GM18517 (cell line): ENCODE measurements around the gene OCA2.
"Not testable (repeated sequence)": the region's sequence is repeated elsewhere in the genome, so short reads cannot be mapped to it uniquely, and the experiment has no call there.

Source experiments
- ATAC-seq: cut with Tn5 transposase; IDR thresholded peaks from one replicate; pipeline ENCODE4 v1.9.1; 2021; ENCODE audit warnings: mild to moderate bottlenecking, moderate library complexity; ENCODE audit not compliant: unreplicated experiment

Gene OCA2

DNA sequence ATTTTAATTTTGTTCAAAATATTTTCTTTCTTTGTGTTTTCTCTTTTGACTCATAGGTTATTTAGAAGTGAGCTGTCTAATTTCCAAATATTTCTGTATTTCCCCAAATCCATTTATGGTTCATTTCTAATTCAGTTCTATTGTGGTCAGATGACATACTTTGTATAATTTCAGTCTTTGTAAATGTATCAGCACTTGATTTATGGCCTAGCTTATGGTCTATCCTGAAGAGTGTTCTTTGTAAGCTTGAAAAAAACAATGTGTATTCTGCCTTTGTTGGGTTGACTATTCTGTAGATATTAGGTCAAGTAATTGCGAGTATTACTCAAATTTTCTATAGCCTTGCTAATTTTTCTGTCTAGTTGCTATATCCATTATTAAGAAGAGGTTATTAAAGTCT is 311.2 kb downstream of the OCA2 start:
- no peak for ATAC-seq

DNA sequence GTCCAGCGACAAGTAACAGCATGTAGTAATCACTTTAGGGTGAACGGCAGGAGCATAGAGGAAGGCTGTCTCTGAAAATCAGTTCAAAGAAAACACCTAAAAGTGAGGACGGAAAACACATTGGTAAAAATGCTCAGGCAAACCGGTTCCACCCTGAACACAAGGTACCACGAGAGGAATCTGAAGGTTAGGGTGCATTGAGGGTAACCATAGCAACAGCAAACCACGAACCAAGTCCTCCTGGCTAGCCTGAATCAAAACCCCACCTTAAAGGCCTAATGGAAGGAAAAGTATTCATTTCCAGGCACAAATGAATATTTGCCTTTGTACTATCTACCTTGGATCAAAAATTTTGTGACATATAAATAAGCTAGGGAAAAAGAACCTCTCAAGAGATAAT is 315.0 kb downstream of the OCA2 start:
- no peak for ATAC-seq

DNA sequence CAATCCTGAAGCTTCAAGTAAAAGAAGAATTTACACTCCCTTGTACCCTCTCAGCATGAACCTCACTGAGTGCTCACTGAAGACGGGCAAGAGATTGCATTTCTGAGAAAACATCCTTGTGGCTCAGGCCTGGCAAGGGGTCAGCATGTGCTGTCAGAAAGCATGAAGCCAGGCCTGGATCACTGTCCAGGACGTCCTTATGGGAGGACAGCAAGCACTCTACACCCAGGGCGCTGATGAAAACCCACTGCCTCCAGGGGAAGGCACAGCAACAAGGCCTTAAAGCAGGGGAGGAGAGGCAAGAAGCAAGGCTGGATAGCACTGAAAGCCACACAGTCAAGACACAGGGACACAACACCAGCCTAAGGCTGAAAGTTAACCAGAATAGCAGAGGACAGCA is 315.4 kb downstream of the OCA2 start:
- ATAC-seq = no peak

DNA sequence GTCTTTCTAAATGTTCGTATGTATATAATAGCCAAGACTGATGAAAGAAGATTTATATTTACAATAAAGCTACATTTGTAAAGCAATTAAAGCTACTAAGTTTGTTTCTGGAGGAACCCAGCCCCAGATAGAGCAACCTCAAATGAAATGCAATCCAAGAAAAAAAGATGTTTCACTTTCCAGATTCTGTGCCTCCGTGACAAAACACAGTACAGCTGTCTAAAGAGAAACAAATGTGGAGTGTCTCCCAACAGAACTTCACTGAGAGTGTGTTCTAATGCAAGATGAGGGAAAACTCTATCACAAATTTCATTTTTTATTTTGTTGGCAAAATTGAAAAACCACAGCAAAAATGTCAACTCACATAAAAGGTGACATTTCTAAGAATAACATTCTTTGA is 317.0 kb downstream of the OCA2 start:
- no peak for ATAC-seq

DNA sequence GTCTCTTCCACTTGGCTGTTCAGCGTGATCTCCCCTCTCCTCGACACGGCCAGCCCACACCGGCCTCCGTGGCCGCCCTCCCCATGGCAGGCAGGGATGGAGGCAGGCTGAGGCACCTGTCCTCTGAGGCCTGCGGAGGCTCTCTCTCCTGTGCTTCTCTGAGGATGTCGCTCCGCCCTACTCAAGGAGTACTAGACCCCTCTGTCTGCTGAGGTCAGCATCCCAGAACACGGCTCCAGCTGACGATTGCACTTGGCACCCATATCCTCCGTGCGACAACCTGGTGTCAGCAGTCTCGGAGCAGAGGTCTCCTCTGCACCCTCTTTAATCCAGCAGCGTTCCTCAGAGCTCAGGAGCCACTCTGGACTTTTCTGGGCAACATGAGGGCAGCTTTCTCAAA is 322.6 kb downstream of the OCA2 start:
- ATAC-seq = no peak

DNA sequence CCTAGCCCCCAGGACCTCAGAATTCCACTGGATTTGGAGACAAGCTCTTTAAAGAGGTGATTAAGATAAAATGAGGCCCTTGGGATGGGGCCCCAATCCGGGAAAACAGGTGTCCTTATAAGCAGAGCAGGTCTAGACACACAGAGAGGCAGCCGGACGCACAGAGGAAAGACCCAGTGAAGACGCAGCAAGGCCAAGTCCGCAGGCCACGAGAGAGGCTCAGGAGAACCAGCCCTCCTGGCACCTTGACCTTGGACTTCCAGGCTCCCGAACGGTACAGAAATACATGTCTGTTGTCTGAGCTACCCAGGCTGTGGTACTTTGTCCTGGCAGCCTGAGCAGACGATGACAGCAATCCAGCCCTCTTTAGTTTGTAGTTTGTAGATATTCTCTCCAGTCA is 324.5 kb downstream of the OCA2 start:
- no peak for ATAC-seq

DNA sequence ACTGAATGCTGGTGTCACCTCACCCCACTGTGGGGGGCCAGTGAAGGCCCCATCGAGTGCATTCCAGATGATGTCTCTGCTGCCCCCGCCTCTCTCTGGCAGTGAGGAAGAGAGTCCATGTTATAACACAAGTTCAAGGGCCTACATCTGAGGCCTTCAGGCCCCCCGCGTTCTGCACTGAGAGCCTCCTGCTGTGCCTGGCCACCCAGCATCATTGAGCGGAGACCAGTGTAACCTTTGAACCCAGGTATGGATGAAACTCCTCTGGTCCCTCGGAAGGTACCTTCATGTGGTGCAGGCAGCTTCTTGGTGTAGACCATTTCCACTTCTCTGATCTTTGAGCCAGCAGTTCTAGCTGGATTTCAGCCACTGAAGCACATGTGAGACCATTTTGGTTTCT is 324.9 kb downstream of the OCA2 start:
- no peak for ATAC-seq

DNA sequence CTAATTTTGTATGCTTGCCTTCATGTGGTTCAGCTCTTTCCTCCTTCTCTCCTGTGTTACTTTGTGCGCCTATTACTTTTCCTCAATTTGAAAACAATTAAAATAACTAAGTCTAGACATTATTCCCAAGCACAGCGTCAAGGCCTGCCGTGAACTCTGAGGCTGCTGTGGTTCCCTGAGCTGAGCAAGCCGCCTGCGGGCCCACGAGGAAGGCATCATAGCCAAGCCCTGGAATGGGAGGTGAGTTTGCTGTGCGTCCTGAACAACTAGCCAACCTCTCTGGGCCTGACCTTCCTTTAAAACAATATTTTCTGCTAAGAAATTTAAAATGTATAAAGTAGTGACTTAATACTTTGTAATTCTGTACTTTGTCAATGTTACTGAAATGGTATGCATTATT is 327.2 kb downstream of the OCA2 start:
- ATAC-seq = no peak

DNA sequence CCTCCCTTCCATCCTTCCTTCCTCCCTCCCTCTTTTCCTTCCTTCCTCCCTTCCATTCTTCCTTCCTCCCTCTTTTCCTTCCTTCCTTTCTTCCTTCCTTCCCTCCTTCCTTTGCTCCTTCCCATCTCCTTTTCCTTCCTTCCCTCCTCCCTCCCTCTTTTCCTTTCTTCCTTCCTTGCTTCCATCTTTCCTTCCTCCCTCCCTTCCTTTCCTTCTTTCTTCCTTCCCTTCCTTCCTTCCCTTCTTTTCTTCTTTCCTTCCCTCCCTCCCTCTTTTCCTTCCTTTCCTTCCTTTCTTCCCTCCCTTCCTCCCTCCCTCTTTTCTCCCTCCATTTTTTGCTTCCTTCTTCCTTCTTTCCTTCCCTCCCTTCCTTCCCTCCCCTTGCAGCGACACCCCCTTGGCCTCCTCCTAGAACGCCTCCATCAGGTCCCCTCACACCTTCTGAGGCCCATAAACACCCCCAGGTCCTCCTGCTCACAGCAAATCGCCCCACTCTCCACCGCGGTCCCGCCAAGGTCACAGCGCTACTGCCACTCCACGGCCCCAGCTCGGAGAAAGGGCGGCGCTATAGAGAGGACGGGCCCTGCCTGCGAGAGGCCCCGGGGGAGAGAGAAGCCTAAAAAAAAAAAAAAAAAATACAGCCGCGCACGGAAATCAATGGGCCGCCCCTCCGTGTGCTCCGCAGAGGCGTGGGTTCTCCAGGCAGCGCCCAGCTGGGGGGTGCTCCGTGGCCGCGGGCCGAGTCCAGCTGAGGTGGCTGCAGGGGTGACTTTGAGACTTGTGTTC is 328.2 kb downstream of the OCA2 start:
- no peak for ATAC-seq

DNA sequence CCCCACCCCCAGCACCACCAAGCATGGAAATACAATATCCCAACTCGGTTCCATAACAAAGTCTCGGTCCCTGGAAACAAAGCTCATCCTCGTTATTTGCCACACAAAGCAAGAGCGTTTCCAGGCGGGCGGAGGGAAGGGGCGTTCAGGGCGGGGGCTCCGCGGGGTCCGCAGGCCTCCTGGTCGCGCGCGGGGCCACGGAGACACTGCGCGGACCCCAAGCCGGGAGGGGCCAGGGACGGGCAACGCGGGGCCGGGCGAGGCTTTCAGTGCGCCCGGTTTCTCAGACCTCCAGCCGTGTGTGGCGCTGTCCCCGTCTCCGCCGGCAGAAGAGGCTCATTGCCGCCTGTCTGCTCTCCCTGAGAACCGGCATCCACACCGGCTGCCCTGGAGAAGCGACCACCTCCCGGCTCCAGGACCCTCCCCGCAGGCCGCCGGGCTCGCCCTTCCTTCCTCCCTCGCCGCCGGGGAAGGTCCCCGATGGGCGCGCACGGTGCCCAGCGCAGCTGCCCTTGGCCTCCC is 329.0 kb downstream of the OCA2 start:
- no peak for ATAC-seq

DNA sequence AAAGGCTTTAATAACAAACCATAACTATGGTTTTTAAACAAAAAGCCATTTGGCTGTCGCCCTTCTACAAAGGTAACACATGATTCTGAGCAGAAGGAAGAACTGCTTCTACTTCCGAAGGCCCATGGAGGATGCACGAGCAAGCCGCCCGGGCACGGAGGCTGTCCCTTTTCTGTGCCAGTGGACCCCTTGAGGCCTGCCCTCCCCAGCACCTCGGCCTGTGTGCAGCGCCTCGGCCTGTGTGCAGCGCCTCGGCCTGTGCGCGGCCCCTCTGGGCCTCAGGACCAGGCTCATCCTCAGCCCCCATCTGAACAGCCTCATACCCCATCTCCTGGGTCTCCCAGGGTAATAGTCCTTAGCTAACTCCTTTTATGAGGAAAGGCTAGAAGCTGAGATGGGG is 329.5 kb downstream of the OCA2 start:
- no peak for ATAC-seq

DNA sequence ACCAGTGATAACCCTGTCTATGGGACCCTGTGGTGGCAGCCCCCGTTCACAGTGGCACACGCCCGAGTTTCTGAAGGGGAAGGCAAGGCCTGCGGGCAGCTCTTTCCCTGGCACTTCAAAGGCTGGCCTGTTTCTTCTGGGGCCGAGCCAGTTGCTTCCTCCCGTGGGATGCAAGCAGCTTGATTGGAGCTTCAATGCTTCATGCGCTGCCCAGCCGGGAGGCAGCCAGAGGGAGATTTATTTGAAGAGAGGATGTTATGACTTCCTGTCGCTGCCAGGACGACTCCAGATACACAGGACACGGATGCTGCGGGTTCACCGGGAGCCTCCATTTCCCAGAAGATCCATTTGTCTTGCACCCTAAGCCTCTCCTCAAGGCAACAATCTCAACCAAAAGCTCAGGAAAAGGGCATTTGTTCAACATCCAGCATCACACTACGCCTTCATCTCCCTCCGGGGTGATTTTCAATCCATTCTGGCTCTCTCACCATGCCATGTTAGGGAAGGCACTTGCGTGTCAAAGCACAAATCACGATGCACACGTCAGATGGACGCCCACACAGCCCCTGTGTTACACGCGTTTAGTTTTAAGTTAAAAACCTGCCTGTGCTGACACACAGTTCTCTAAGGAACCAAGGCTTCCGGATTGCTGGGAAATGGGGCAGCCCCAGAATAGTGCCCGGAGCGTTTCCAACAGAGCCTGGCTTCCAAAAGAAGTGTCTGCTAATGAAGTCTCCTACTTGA is 330.2 kb downstream of the OCA2 start:
- ATAC-seq = no peak

DNA sequence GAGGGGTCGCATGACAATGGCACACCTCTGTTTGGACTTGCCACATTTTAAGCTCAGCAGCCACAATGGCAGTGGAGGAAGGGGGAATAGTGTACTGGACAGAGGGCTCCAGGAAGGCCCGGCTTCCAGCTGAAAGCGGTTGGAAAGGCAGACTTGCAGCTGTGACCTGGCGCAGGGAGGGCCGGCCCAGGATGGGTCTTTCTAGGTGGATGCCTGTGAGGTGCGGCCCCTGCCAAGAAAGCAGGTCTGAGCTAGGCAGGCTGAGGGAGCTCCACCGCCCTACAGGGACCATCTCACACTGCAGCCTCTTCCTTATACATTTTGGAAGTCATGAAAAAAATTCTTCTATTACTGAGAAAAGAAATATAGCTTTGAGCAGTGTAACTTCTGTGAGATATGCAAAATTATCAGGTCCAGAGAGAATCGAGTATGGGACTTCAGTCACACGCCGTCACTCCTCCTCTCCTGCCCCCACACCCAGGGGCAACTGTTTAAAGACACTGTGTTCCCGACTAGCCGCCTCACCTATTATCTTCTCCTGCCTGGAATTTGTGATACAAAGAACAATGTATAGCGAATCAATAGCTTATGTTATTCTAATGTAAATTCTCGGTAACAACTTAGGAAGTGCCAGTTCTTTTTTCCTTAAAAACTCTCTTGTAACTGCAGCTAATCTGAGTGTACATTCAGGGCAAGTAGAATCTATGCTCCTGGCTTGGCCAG is 331.0 kb downstream of the OCA2 start:
- ATAC-seq = no peak

DNA sequence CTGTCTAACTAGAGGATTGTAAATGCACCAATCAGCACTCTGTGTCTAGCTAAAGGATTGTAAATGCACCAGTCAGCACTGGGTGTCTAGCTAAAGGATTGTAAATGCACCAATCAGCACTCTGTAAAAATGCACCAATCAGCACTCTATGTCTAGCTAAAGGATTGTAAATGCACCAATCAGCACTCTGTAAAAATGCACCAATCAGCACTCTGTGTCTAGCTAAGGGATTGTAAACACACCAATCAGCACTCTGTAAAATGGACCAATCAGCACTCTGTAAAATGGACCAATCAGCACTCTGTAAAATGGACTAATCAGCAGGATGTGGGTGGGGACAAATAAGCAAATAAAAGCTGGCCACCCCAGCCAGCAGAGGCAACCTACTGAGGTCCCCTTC is 331.7 kb downstream of the OCA2 start:
- not testable (repeated sequence) for ATAC-seq

DNA sequence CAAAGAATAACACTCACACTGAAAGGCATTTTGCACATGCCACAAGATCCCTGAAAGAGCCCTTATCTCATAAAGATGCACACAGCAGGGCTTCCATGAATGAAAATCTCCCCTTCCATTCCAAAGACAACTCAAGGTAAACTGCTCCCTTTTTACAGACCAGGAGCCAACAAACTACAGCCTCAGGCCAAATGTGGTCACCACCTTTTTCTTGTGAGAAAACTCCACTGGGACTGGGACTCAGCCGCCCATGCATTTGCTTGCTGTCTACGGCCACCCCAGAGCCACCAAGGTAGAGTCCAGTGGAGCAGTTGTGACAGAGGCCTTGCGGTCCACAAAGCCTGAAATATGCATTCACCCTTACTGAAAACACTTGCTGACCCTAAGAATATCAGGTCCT is 334.8 kb downstream of the OCA2 start:
- no peak for ATAC-seq

DNA sequence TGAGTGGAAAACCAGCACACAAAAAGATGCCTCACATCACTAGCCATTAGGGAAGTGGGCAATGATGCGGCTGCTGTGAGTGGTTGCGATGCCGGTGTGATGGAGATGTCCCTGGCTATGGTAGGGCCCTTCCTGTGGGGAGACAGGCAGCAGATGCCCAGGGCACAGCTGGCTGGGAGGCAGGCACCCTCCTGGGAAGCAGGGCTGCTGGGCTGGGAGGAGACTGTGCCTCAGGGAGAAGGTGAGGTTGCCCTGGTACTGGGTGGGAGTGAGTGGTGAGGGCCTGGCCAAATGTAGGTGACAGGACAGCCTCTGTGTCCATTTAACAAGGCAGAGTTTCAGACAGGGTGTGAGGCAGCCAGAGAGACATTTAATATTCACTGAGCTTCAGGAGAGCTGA is 335.6 kb downstream of the OCA2 start:
- no peak for ATAC-seq

DNA sequence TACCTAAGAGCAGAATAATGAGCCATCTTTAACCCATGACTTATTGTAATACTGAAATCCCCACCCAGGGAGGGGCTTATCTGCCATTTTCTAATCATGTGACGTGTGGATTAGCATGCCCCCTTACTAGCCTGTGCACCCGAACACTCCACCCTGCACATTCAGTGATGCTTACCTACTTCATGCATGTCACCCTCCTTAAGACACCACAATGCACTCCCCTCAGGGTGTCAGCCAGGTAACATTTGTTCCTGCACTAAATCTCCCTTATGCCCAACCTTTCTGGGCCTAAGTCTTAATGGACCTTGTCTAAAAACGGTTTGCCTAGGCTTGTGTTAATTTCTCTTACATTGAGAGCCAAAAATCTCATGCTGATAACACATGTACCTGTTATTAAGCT is 336.6 kb downstream of the OCA2 start:
- no peak for ATAC-seq

DNA sequence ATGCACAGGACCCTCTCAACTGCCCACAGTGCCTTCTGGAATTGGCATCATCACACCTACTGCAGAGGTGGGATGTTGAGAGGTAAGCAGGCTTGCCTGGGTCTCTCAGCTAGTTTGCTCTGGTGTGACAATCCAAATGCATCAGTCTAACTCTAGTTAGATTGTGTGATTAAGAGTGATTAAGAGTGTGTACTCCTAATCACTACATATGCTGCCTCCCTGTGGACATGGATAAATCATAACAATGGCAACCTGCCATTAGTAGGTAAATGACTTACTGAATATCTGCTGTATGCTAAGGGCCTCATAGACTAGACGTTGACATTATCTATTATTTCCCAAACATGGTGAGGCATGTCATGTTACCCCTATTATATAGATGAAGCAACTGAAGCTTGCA is 342.1 kb downstream of the OCA2 start:
- no peak for ATAC-seq

DNA sequence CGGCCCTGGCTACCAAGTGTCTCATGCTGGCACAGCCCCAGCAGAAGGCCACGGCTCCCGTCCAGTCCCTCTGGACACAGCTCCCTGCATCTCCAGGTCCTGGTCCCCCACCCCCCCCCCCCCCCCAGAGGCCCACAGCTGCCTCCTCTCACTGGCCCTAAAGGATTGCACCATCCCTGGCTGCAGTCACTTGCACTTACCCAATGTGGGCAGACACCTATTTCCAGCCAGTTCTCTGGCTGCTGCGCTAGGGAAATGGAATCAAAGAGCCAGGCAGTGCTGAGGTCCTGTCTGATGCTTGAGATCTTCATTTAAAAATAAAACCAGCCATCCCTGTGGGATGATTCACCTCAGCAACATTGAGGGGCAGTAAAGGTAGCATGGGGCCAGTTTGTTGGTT is 346.4 kb downstream of the OCA2 start:
- no peak for ATAC-seq

DNA sequence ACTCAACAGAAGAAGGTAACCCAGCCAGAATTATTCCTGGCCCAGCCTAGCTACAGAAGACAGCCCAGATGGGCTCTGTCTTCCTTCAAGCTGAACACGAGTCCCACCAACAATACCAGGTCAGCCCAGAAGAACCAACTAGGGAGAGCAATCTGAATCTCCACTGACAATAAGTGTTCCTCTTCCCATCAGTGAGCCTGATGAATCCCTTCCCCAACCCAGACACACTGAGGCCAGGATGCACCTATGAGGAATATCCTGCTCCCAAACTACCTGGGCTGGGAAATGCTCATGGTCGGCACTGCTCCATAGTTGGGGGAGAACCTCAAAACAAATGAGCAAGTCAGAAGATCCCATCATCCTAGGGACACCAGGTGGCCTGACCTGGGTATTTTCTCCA is 351.1 kb downstream of the OCA2 start:
- no peak for ATAC-seq

DNA sequence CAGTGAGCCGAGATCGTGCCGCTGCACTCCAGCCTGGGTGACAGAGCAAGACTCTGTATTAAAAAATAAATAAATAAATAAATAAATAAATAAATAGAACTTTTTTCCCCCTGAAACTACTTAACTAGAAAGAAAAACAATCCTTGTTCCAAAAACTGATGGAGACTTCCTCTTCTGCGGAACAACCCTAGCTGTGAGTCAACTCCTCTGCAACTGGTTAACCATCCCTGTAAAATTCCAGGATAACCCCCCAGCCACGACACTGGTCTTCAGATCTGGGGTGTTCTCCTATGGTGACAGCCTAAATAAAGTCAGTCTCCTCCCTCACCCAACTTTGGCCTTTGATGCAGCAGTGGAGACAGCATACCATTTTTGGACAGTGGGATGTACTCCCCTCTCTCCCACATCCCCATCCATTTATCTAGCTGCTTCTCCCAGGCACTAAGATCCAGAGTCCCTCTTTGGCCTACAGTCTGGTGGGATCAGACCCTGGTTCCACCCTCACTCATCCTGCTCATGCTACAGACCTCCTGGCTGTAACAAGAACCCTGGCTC is 352.6 kb downstream of the OCA2 start:
- no peak for ATAC-seq
